Type B pancreatic cell (in vitro differentiated cells): ENCODE measurements around the gene C6orf58. TPM values are rescaled to one million over a fixed set of nuclear protein-coding genes. Genes with fewer than 3 reads are reported as not detected.
"Not testable (repeated sequence)": the region's sequence is repeated elsewhere in the genome, so short reads cannot be mapped to it uniquely, and the experiment has no call there.

ENCODE experiments used
- DNase-seq: peaks from one replicate; pipeline ENCODE4 v3.0.0; 2021; ENCODE audit warnings: mixed read lengths; ENCODE audit not compliant: unreplicated experiment; ENCODE audit errors: extremely low spot score
- H3K27ac Mint-ChIP-seq: 2 replicates; pipeline ENCODE4 v1.8.0; 2021; ENCODE audit warnings: mild to moderate bottlenecking, mixed read lengths
- H3K27me3 Mint-ChIP-seq: 2 replicates; pipeline ENCODE4 v1.8.0; 2021; ENCODE audit warnings: mixed read lengths
- H3K36me3 Mint-ChIP-seq: 2 replicates; pipeline ENCODE4 v1.8.0; 2021; ENCODE audit warnings: mixed read lengths
- H3K4me1 Mint-ChIP-seq: one replicate; pipeline ENCODE4 v1.8.0; 2021; ENCODE audit warnings: mixed read lengths; ENCODE audit not compliant: unreplicated experiment
- H3K4me3 Mint-ChIP-seq: 2 replicates; pipeline ENCODE4 v1.8.0; 2021; ENCODE audit warnings: mild to moderate bottlenecking, mixed read lengths
- H3K9me3 Mint-ChIP-seq: 2 replicates; pipeline ENCODE4 v1.8.0; 2021; ENCODE audit warnings: mixed read lengths
- total RNA-seq: library from RNA; stranded (reverse); gene quantifications from 2 replicates; pipeline ENCODE4 v1.2.1, GENCODE V29; 2021; ENCODE audit warnings: low replicate concordance
- TF ChIP-seq, protein P1 (sequence below): fragments of 200-600 bp; sonication (generic); conservative IDR thresholded peaks from 2 replicates; pipeline ENCODE4 v1.5.0; 2021; ENCODE audit warnings: antibody characterized with exemption, mild to moderate bottlenecking

Gene C6orf58
- total RNA-seq, 1 donor from 2014 or later: 0.63 TPM

DNA sequence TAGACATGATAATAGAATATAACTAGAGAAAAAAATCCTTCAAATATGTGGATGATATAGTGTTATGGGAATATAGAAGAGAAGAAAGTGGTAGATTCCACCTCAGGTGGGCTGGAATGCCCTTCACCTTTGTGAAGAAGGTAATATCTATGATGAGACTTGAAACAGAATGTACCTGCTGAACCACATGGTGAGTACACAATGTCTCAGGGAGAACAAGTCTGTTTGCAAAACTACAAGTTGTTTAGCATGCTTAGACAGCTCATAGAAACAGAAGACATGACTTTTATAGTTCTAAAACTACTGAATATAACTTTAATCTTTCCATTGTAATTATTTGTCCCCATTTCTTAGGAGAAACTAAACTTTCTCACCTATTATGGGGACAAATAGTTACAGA, 12.2 kb downstream of the C6orf58 start:
- H3K27ac Mint-ChIP-seq: no peak overlapping the region
- no peaks in the 10 kb centered on the region for H3K9me3 Mint-ChIP-seq
- no peak overlapping the region for H3K4me3 Mint-ChIP-seq
- no peak for DNase-seq
- no peaks in the 10 kb centered on the region for H3K36me3 Mint-ChIP-seq
- no peaks in the 10 kb centered on the region for H3K27me3 Mint-ChIP-seq
- no peaks in the 10 kb centered on the region for H3K4me1 Mint-ChIP-seq
- TF ChIP-seq, protein P1, sequence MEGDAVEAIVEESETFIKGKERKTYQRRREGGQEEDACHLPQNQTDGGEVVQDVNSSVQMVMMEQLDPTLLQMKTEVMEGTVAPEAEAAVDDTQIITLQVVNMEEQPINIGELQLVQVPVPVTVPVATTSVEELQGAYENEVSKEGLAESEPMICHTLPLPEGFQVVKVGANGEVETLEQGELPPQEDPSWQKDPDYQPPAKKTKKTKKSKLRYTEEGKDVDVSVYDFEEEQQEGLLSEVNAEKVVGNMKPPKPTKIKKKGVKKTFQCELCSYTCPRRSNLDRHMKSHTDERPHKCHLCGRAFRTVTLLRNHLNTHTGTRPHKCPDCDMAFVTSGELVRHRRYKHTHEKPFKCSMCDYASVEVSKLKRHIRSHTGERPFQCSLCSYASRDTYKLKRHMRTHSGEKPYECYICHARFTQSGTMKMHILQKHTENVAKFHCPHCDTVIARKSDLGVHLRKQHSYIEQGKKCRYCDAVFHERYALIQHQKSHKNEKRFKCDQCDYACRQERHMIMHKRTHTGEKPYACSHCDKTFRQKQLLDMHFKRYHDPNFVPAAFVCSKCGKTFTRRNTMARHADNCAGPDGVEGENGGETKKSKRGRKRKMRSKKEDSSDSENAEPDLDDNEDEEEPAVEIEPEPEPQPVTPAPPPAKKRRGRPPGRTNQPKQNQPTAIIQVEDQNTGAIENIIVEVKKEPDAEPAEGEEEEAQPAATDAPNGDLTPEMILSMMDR: no peak

DNA sequence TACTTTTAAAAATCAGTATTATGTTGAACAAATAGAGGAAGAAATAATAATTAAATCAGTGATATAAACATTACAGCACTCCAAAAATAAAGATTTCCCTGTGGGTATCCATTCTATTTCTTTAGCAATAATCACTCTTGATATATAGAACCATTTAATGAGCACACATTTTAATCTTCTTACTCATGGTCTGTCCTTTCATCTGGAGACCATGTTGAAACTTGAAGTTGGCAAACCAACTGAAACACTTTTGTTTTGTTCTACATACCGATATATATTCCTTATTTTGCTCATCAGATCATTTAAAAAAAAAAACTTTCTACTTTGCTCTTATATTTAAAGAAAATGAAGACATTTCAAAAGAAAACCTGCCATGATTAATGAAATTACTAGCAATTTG, 13.4 kb downstream of the C6orf58 start:
- Mint-ChIP-seq H3K4me1 (no peaks in the 10 kb centered on the region), H3K27me3 (no peaks in the 10 kb centered on the region), H3K4me3 (no peak overlapping the region)

DNA sequence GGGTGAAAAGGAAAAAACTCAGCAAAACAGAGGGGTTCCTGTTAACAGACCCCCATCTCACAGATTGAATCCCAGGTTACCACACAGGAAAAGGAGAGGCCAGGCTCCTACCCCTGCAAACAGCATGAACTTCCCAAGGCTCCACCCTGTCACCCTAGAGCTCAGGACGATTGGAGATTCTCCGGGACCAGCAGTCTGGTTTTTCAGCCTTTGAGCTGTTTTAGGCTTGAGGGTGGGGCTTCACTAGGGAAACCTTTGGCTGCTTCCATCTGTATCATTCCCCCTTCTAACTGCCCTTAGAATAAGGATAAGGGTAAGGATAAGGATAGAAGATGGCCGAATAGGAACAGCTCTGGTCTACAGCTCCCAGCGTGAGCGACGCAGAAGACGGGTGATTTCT, 16.0 kb downstream of the C6orf58 start:
- H3K4me1 Mint-ChIP-seq: no peaks in the 10 kb centered on the region
- DNase-seq: no peak
- TF ChIP-seq, protein P1: no peak
- H3K27ac Mint-ChIP-seq: no peak overlapping the region
- H3K27me3 Mint-ChIP-seq: no peaks in the 10 kb centered on the region
- no peak overlapping the region for H3K4me3 Mint-ChIP-seq
- H3K36me3 Mint-ChIP-seq: no peaks in the 10 kb centered on the region
- H3K9me3 Mint-ChIP-seq: no peaks in the 10 kb centered on the region

More for the DNA sequence above, 13.4 kb downstream of the C6orf58 start:
- Mint-ChIP-seq H3K27ac (no peak overlapping the region), H3K9me3 (no peaks in the 10 kb centered on the region), H3K36me3 (no peaks in the 10 kb centered on the region)
- DNase-seq: no peak
- TF ChIP-seq, protein P1: no peak

DNA sequence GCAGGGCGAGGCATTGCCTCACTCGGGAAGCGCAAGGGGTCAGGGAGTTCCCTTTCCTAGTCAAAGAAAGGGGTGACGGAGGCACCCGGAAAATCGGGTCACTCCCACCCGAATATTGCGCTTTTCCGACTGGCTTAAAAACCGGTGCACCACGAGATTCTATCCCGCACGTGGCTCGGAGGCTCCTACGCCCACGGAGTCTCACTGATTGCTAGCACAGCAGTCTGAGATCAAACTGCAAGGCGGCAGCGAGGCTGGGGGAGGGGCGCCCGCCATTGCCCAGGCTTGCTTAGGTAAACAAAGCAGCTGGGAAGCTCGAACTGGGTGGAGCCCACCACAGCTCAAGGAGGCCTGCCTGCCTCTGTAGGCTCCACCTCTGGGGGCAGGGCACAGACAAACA, 16.5 kb downstream of the C6orf58 start:
- H3K4me3 Mint-ChIP-seq, DNase-seq, H3K27ac Mint-ChIP-seq, H3K4me1 Mint-ChIP-seq, H3K27me3 Mint-ChIP-seq, H3K36me3 Mint-ChIP-seq, H3K9me3 Mint-ChIP-seq: not testable (repeated sequence)

DNA sequence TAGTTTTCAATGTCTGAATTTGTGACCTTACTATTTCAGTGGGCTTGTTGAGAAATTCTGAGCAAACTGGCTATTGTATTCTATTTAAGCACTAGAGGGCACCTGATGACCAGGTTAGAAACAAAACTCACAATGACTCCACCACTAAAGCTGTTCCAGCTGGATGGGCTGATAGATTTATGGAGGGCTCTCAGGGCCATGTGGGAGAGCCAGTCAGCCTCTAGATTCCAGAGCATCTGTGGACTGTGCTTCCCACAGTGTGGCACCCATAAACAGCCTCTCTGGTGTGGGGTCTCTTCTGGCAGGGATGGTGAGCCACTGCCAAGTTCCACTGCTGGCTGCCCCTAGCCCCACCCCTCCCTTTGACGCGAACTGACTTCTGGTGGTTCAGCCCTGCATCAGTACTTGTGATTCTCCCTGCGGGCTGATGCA, 29.2 kb downstream of the C6orf58 start:
- no peak for DNase-seq
- TF ChIP-seq, protein P1: peak; percentile 55
- Mint-ChIP-seq H3K27ac (no peak overlapping the region), H3K9me3 (no peaks in the 10 kb centered on the region), H3K4me3 (no peak overlapping the region), H3K27me3 (no peaks in the 10 kb centered on the region), H3K36me3 (no peaks in the 10 kb centered on the region), H3K4me1 (no peaks in the 10 kb centered on the region)

DNA sequence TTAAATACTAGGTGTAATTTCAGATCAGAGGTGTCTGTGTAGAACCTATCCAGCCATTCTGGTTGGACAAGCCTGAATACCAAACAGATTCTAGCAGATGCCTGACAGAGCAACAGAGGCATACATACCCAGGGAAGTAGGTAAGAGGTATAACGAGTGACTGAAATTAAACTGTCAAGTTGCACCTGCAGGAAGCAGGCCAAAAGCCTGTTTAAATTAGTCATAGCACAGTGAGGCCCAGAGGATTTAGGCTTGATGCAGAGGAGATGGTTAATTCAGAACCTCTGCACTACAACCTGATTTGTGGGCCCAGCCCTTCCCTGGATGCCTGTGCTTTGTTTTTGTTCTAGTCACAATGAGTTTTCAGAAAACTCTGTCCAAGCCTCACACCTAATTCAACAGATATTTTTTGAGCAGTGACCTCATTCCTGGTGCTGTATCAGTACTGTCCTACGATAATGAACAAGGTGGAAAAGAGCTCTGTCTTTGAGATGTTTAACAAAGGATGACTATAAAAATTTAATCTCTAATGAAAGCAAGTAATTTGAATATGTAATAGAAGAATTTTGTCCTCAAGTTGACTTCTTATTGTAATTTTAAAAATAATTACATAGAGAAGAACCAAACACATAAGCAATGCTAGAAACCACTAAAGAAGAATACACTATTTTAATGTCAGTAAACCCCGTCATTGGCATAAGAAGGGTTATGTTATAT, 31.7 kb downstream of the C6orf58 start:
- Mint-ChIP-seq H3K36me3 (no peaks in the 10 kb centered on the region), H3K27ac (no peak overlapping the region), H3K4me3 (no peak overlapping the region), H3K4me1 (no peaks in the 10 kb centered on the region), H3K9me3 (no peaks in the 10 kb centered on the region), H3K27me3 (no peaks in the 10 kb centered on the region)
- TF ChIP-seq, protein P1: no peak
- no peak for DNase-seq
